Upper lobe of right lung (tissue), 1 donor: ENCODE measurements around the gene DYNC2LI1. TPM values are rescaled to one million over a fixed set of nuclear protein-coding genes. Genes with fewer than 3 reads are reported as not detected.

Experiments
- ATAC-seq: fragments of 200-7000 bp; cut with Tn5 transposase; one replicate; pipeline ENCODE4 v1.9.1; 2020; ENCODE audit warnings: mild to moderate bottlenecking, moderate library complexity
- DNase-seq: peaks from one replicate; pipeline ENCODE4 v3.0.0-alpha.2; 2020
- H3K27ac ChIP-seq: fragments of 200-600 bp; one replicate; pipeline ENCODE4 v1.8.0; 2022
- H3K27me3 ChIP-seq: fragments of 200-600 bp; one replicate; pipeline ENCODE4 v1.8.0; 2022; ENCODE audit warnings: mild to moderate bottlenecking
- H3K36me3 ChIP-seq: fragments of 200-600 bp; one replicate; pipeline ENCODE4 v1.8.0; 2022
- H3K4me1 ChIP-seq: fragments of 200-600 bp; one replicate; pipeline ENCODE4 v1.8.0; 2022
- H3K4me3 ChIP-seq: fragments of 200-600 bp; one replicate; pipeline ENCODE4 v1.8.0; 2022; ENCODE audit warnings: mild to moderate bottlenecking
- H3K9me3 ChIP-seq: fragments of 200-600 bp; one replicate; pipeline ENCODE4 v1.8.0; 2022
- CTCF ChIP-seq: fragments of 200-600 bp; IDR thresholded peaks from one replicate; pipeline ENCODE4 v1.8.0; 2022; ENCODE audit warnings: antibody characterized with exemption
- intact Hi-C: fragments of 100-400 bp; cut with DNase I; formaldehyde crosslinking; loops from one replicate; pipeline ENCODE4 v1.11.0; 2022
- total RNA-seq: library from RNA; stranded (reverse); fragmentation: NEBNext Ultra II Directional; extraction: Animal tissue kit (Norgen Biotek cat#: 25700); gene quantifications from one replicate; pipeline ENCODE4 v1.2.1, GENCODE V29; 2021
- donor health status: DM: no; HTN: yes; CAD: no; lungs with severe emphysema.

DYNC2LI1 gene
- total RNA-seq, 1 donor from 2014 or later, result 22.4 TPM

GRCh38 chr2:43810452-43810851, 36.6 kb downstream of the DYNC2LI1 start:
- TF ChIP-seq CTCF, result no peak
- no peak overlapping the region for H3K4me3 ChIP-seq
- ATAC-seq, result no peak

GRCh38 chr2:43810888-43811287, 37.0 kb downstream of the DYNC2LI1 start:
- Histone ChIP-seq H3K27me3 (no peaks in the 10 kb centered on the region), H3K9me3 (no peaks in the 10 kb centered on the region), H3K4me3 (no peak overlapping the region), H3K27ac (no peak overlapping the region), H3K4me1 (no peaks in the 10 kb centered on the region), H3K36me3 (peaks cover 37% of the 10 kb centered on the region)
- DNase-seq (no peak), ATAC-seq (no peak)
- no peak for TF ChIP-seq CTCF
- intact Hi-C loops, result no loop called here

More at GRCh38 chr2:43810452-43810851, 36.6 kb downstream of the DYNC2LI1 start:
- Histone ChIP-seq H3K27ac (no peak overlapping the region), H3K4me1 (no peaks in the 10 kb centered on the region), H3K9me3 (no peaks in the 10 kb centered on the region), H3K36me3 (peaks cover 42% of the 10 kb centered on the region), H3K27me3 (no peaks in the 10 kb centered on the region)
- intact Hi-C loops, result no loop called here
- DNase-seq, result no peak

GRCh38 chr2:43812006-43812405, 38.2 kb downstream of the DYNC2LI1 start:
- DNase-seq (no peak), ATAC-seq (no peak)
- intact Hi-C loops, result no loop called here
- Histone ChIP-seq H3K27ac (no peak overlapping the region), H3K4me1 (no peaks in the 10 kb centered on the region), H3K9me3 (no peaks in the 10 kb centered on the region), H3K36me3 (peaks cover 26% of the 10 kb centered on the region), H3K27me3 (no peaks in the 10 kb centered on the region), H3K4me3 (no peak overlapping the region)
- TF ChIP-seq CTCF, result no peak

- Histone ChIP-seq H3K4me1 (no peaks in the 10 kb centered on the region), H3K27me3 (no peaks in the 10 kb centered on the region), H3K27ac (no peak overlapping the region), H3K4me3 (no peak overlapping the region), H3K9me3 (no peaks in the 10 kb centered on the region), H3K36me3 (peaks cover 17% of the 10 kb centered on the region)
- DNase-seq (no peak), ATAC-seq (no peak)
- no peak for TF ChIP-seq CTCF
- intact Hi-C loops, result no loop called here
Measured at GRCh38 chr2:43812947-43813346, 39.1 kb downstream of the DYNC2LI1 start.

GRCh38 chr2:43814711-43815110, 40.9 kb downstream of the DYNC2LI1 start:
- DNase-seq (no peak), ATAC-seq (no peak)
- peaks cover 17% of the 10 kb centered on the region for H3K36me3 ChIP-seq
- H3K27ac ChIP-seq, result no peak overlapping the region
- no peaks in the 10 kb centered on the region for H3K9me3 ChIP-seq
- intact Hi-C loops, result no loop called here
- TF ChIP-seq CTCF, result no peak
- no peaks in the 10 kb centered on the region for H3K4me1 ChIP-seq
- H3K27me3 ChIP-seq, result no peaks in the 10 kb centered on the region
- H3K4me3 ChIP-seq, result no peak overlapping the region

GRCh38 chr2:43818761-43819160, 44.9 kb downstream of the DYNC2LI1 start:
- H3K27ac ChIP-seq, result no peak overlapping the region
- no peak overlapping the region for H3K4me3 ChIP-seq
- DNase-seq (no peak), ATAC-seq (peak; percentile 55)
- no peaks in the 10 kb centered on the region for H3K4me1 ChIP-seq
- no peaks in the 10 kb centered on the region for H3K9me3 ChIP-seq
- TF ChIP-seq CTCF, result no peak
- H3K27me3 ChIP-seq, result no peaks in the 10 kb centered on the region
- intact Hi-C loops, result no loop called here
- no peaks in the 10 kb centered on the region for H3K36me3 ChIP-seq
